HepG2 (cell line): Measurements from ENCODE around the gene LDLRAD4. TPM values are rescaled to one million over a fixed set of nuclear protein-coding genes. Genes with fewer than 3 reads are reported as not detected.
A peak's percentile ranks its signal among the peaks of the same experiment; 100 is the strongest.

Experiments
- ATAD3A ChIP-seq: sonication (generic); formaldehyde crosslinking; IDR thresholded peaks from 2 replicates; pipeline ENCODE4 v1.4.0; 2020; ENCODE audit warnings: missing genetic modification reagents
- ATM ChIP-seq: fragments of 450-650 bp; IDR thresholded peaks from 2 replicates; pipeline ENCODE4 v1.7.1; 2017; ENCODE audit warnings: mild to moderate bottlenecking, borderline replicate concordance
- BRCA1 ChIP-seq: sonication (generic); formaldehyde crosslinking; IDR thresholded peaks from 2 replicates; pipeline ENCODE4 v1.4.0; 2020; ENCODE audit warnings: missing genetic modification reagents
- FLYWCH1 ChIP-seq: sonication (generic); formaldehyde crosslinking; IDR thresholded peaks from 2 replicates; pipeline ENCODE4 v1.8.1; 2023; ENCODE audit warnings: mild to moderate bottlenecking, missing genetic modification reagents
- IKZF1 ChIP-seq: fragments of 450-650 bp; IDR thresholded peaks from 2 replicates; pipeline ENCODE4 v1.7.1; 2016
- MAFF ChIP-seq: IDR thresholded peaks from 2 replicates; pipeline ENCODE4 v1.6.1; 2011; ENCODE audit warnings: low read depth, low read length, improper control_type of control experiment
- MIER2 ChIP-seq: IDR thresholded peaks from 2 replicates; pipeline ENCODE4 v1.6.1; 2016; ENCODE audit warnings: missing biosample characterization, missing genetic modification reagents
- MIXL1 ChIP-seq: IDR thresholded peaks from 2 replicates; pipeline ENCODE4 v1.6.1; 2016
- PAWR ChIP-seq: sonication (generic); formaldehyde crosslinking; IDR thresholded peaks from 2 replicates; pipeline ENCODE4 v1.4.0; 2020; ENCODE audit warnings: missing genetic modification reagents, mild to moderate bottlenecking, borderline replicate concordance
- PHF8 ChIP-seq: sonication (generic); formaldehyde crosslinking; IDR thresholded peaks from 2 replicates; pipeline ENCODE4 v1.5.0; 2020; ENCODE audit warnings: missing genetic modification reagents
- PPARG ChIP-seq: conservative IDR thresholded peaks from 2 replicates; pipeline ENCODE4 v1.6.1; 2016; ENCODE audit warnings: missing biosample characterization, missing genetic modification reagents
- RARG ChIP-seq: sonication (generic); formaldehyde crosslinking; IDR thresholded peaks from 2 replicates; pipeline ENCODE4 v1.4.0; 2020; ENCODE audit warnings: low read depth, mild to moderate bottlenecking, missing genetic modification reagents
- TBP ChIP-seq: sonication (generic); formaldehyde crosslinking; IDR thresholded peaks from 2 replicates; pipeline ENCODE4 v1.5.0; 2020; ENCODE audit warnings: missing genetic modification reagents
- ZBTB21 ChIP-seq: sonication (generic); formaldehyde crosslinking; IDR thresholded peaks from 2 replicates; pipeline ENCODE4 v1.4.0; 2020; ENCODE audit warnings: missing genetic modification reagents
- ZBTB38 ChIP-seq: sonication (generic); formaldehyde crosslinking; IDR thresholded peaks from 2 replicates; pipeline ENCODE4 v1.5.1; 2020; ENCODE audit warnings: mild to moderate bottlenecking, missing genetic modification reagents
- ZFP36L1 ChIP-seq: sonication (generic); formaldehyde crosslinking; IDR thresholded peaks from 2 replicates; pipeline ENCODE4 v1.8.0; 2022; ENCODE audit warnings: mild to moderate bottlenecking, missing genetic modification reagents, moderate library complexity
- ZNF629 ChIP-seq: sonication (generic); formaldehyde crosslinking; conservative IDR thresholded peaks from 2 replicates; pipeline ENCODE4 v1.5.0; 2020; ENCODE audit warnings: missing genetic modification reagents
- polyA plus RNA-seq, 8 experiments: library from polyadenylated mRNA; depleted of rRNA in 3 of 8; stranded (reverse) in 7 of 8; unstranded in 1 of 8; fragments of >200 nt; fragmentation: Illumina TruSeq in 4 of 8; extraction: Trizol in 4 of 8; gene quantifications; 2 replicates each; pipeline versions ENCODE4 v1.2.1 to v1.2.3, GENCODE V29; 2011 to 2016; ENCODE audit warnings: low read depth in 4 of 8, missing spikeins in 1 of 8, mixed read lengths in 1 of 8; ENCODE audit not compliant: insufficient read depth in 1 of 8
- total RNA-seq, 5 experiments: library from RNA; depleted of rRNA; stranded (reverse); fragments of >200 nt; fragmentation: Illumina TruSeq; extraction: Trizol; gene quantifications; 2 replicates each; pipeline ENCODE4 v1.2.3, GENCODE V29; 2016; ENCODE audit warnings: low read depth in 1 of 5
- TF ChIP-seq, protein P1 (sequence below): IDR thresholded peaks from 2 replicates; pipeline ENCODE4 v1.6.1; 2012; ENCODE audit warnings: low read length, improper control_type of control experiment
- TF ChIP-seq, protein P2 (sequence below): sonication (generic); formaldehyde crosslinking; IDR thresholded peaks from 2 replicates; pipeline ENCODE4 v1.5.1; 2020; ENCODE audit warnings: mild to moderate bottlenecking, missing genetic modification reagents, moderate library complexity
- TF ChIP-seq, protein P3 (sequence below): sonication (generic); IDR thresholded peaks from 2 replicates; pipeline ENCODE4 v1.6.1; 2016; ENCODE audit warnings: low read depth, borderline replicate concordance
- TF ChIP-seq, protein P4 (sequence below): sonication (generic); formaldehyde crosslinking; IDR thresholded peaks from 2 replicates; pipeline ENCODE4 v1.5.0; 2020; ENCODE audit warnings: mild to moderate bottlenecking, missing genetic modification reagents

Gene LDLRAD4
- total and polyA plus RNA-seq, 2 of the 13 experiments (the other 11 are each of a cell fraction or from before 2014, with no cell fraction given), result 13.6 to 20.9 TPM

DNA sequence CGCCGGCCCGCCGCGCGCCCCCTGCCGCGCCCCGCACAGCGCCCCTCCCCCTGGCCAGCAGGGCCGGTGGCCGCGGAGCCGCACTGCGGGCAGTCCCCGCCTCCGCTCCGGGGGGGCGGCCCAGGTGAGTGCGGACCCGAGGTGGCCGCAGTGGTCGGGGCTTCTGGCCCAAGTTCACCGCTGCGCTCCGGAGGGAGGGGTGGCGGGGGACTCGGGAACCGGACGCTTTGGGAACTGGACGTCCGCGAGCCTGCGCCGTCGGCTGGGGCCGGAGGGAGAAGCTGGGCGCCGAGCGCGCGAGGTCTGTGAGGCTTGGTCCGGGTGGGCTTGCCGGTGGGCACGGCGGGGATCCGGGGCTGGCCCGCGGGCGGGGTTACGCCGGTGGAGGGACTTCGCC, 591 bp upstream of the LDLRAD4 start (continued):
- TF ChIP-seq, protein P1, sequence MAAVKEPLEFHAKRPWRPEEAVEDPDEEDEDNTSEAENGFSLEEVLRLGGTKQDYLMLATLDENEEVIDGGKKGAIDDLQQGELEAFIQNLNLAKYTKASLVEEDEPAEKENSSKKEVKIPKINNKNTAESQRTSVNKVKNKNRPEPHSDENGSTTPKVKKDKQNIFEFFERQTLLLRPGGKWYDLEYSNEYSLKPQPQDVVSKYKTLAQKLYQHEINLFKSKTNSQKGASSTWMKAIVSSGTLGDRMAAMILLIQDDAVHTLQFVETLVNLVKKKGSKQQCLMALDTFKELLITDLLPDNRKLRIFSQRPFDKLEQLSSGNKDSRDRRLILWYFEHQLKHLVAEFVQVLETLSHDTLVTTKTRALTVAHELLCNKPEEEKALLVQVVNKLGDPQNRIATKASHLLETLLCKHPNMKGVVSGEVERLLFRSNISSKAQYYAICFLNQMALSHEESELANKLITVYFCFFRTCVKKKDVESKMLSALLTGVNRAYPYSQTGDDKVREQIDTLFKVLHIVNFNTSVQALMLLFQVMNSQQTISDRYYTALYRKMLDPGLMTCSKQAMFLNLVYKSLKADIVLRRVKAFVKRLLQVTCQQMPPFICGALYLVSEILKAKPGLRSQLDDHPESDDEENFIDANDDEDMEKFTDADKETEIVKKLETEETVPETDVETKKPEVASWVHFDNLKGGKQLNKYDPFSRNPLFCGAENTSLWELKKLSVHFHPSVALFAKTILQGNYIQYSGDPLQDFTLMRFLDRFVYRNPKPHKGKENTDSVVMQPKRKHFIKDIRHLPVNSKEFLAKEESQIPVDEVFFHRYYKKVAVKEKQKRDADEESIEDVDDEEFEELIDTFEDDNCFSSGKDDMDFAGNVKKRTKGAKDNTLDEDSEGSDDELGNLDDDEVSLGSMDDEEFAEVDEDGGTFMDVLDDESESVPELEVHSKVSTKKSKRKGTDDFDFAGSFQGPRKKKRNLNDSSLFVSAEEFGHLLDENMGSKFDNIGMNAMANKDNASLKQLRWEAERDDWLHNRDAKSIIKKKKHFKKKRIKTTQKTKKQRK, result no peak
- TF ChIP-seq PHF8, result peak; percentile 50; the same call in 1 of the 2 replicates
- TF ChIP-seq, protein P2, sequence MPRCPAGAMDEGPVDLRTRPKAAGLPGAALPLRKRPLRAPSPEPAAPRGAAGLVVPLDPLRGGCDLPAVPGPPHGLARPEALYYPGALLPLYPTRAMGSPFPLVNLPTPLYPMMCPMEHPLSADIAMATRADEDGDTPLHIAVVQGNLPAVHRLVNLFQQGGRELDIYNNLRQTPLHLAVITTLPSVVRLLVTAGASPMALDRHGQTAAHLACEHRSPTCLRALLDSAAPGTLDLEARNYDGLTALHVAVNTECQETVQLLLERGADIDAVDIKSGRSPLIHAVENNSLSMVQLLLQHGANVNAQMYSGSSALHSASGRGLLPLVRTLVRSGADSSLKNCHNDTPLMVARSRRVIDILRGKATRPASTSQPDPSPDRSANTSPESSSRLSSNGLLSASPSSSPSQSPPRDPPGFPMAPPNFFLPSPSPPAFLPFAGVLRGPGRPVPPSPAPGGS (CRISPR knock-in tag), result peak; percentile 20; the same call in 1 of the 2 replicates
- no peak for TF ChIP-seq IKZF1
- TF ChIP-seq TBP (CRISPR knock-in tag), result no peak
- no peak for TF ChIP-seq ZFP36L1 (CRISPR knock-in tag)
- no peak for TF ChIP-seq MAFF
- TF ChIP-seq BRCA1 (CRISPR knock-in tag), result no peak
- TF ChIP-seq, protein P3, sequence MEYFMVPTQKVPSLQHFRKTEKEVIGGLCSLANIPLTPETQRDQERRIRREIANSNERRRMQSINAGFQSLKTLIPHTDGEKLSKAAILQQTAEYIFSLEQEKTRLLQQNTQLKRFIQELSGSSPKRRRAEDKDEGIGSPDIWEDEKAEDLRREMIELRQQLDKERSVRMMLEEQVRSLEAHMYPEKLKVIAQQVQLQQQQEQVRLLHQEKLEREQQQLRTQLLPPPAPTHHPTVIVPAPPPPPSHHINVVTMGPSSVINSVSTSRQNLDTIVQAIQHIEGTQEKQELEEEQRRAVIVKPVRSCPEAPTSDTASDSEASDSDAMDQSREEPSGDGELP, result no peak
- TF ChIP-seq ZNF629 (CRISPR knock-in tag), result no peak
- no peak for TF ChIP-seq MIER2 (CRISPR knock-in tag)
- TF ChIP-seq ZBTB21, result no peak
- TF ChIP-seq ZBTB38 (CRISPR knock-in tag), result no peak
- TF ChIP-seq ATAD3A (CRISPR knock-in tag), result no peak
- no peak for TF ChIP-seq FLYWCH1
- no peak for TF ChIP-seq PPARG (CRISPR knock-in tag)
- TF ChIP-seq MIXL1 (CRISPR knock-in tag), result no peak
- TF ChIP-seq PAWR (CRISPR knock-in tag), result no peak
- TF ChIP-seq, protein P4, sequence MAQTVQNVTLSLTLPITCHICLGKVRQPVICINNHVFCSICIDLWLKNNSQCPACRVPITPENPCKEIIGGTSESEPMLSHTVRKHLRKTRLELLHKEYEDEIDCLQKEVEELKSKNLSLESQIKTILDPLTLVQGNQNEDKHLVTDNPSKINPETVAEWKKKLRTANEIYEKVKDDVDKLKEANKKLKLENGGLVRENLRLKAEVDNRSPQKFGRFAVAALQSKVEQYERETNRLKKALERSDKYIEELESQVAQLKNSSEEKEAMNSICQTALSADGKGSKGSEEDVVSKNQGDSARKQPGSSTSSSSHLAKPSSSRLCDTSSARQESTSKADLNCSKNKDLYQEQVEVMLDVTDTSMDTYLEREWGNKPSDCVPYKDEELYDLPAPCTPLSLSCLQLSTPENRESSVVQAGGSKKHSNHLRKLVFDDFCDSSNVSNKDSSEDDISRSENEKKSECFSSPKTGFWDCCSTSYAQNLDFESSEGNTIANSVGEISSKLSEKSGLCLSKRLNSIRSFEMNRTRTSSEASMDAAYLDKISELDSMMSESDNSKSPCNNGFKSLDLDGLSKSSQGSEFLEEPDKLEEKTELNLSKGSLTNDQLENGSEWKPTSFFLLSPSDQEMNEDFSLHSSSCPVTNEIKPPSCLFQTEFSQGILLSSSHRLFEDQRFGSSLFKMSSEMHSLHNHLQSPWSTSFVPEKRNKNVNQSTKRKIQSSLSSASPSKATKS (CRISPR knock-in tag), result no peak
- no peak for TF ChIP-seq ATM
- TF ChIP-seq RARG (CRISPR knock-in tag), result no peak
